ENCODE measurements around the gene TEKT5.
"Not testable (repeated sequence)": the region's sequence is repeated elsewhere in the genome, so short reads cannot be mapped to it uniquely, and the experiment has no call there.

TEKT5 gene

GRCh38 chr16:10622036-10622921, 72.5 kb downstream of the TEKT5 start:
- Histone ChIP-seq H3K79me2 (ENCODE audit: insufficient read depth, low read length) (no peaks in the 10 kb centered on the region), H3K9me3 (ENCODE audit: insufficient read depth, low read length) (no peaks in the 10 kb centered on the region), H3K27me3 (ENCODE audit: low read length) (no peaks in the 10 kb centered on the region), H3K36me3 (ENCODE audit: low read length) (no peaks in the 10 kb centered on the region), H3K27ac (ENCODE audit: low read depth, low read length) (no peak overlapping the region), H3K9me2 (replicated peaks; ENCODE audit: insufficient read depth, low read length) (no peaks in the 10 kb centered on the region), H3F3A (ENCODE audit: insufficient read depth) (no peaks in the 10 kb centered on the region), H3K9ac (ENCODE audit: low read length) (no peak overlapping the region), H3K4me3 (ENCODE audit: insufficient read depth, low read length, poor library complexity, severe bottlenecking) (no peak overlapping the region), H4K20me1 (ENCODE audit: low read depth, low read length) (no peaks in the 10 kb centered on the region), H3K4me2 (ENCODE audit: low read depth, low read length, poor library complexity, severe bottlenecking) (no peak overlapping the region), H2AFZ (ENCODE audit: low read depth, low read length, severe bottlenecking) (no peak overlapping the region)
- no peak for TF ChIP-seq EZH2phosphoT487 (conservative IDR thresholded peaks at IDR 0.05; ENCODE audit: low read length)
- no peak for TF ChIP-seq CTCF (IDR thresholded peaks at IDR 0.05; ENCODE audit: insufficient read depth, low read length, poor library complexity, severe bottlenecking)

- not testable (repeated sequence) for H3K4me2 ChIP-seq (ENCODE audit: low read depth, low read length, poor library complexity, severe bottlenecking); H3K9me3 ChIP-seq (ENCODE audit: insufficient read depth, low read length); H3K27me3 ChIP-seq (ENCODE audit: low read length); H3F3A ChIP-seq (ENCODE audit: insufficient read depth); H3K9ac ChIP-seq (ENCODE audit: low read length); H3K4me3 ChIP-seq (ENCODE audit: insufficient read depth, low read length, poor library complexity, severe bottlenecking); H3K9me2 ChIP-seq (replicated peaks; ENCODE audit: insufficient read depth, low read length); H3K36me3 ChIP-seq (ENCODE audit: low read length); H2AFZ ChIP-seq (ENCODE audit: low read depth, low read length, severe bottlenecking); H4K20me1 ChIP-seq (ENCODE audit: low read depth, low read length); H3K27ac ChIP-seq (ENCODE audit: low read depth, low read length); H3K79me2 ChIP-seq (ENCODE audit: insufficient read depth, low read length)
Measured at GRCh38 chr16:10621216-10621949, 73.3 kb downstream of the TEKT5 start.

GRCh38 chr16:10620120-10620519, 74.6 kb downstream of the TEKT5 start:
- no peaks in the 10 kb centered on the region for H3F3A ChIP-seq (ENCODE audit: insufficient read depth)
- no peak overlapping the region for H2AFZ ChIP-seq (ENCODE audit: low read depth, low read length, severe bottlenecking)
- H4K20me1 ChIP-seq (ENCODE audit: low read depth, low read length), result no peaks in the 10 kb centered on the region
- H3K9me2 ChIP-seq (replicated peaks; ENCODE audit: insufficient read depth, low read length), result no peaks in the 10 kb centered on the region
- TF ChIP-seq CTCF (IDR thresholded peaks at IDR 0.05; ENCODE audit: insufficient read depth, low read length, poor library complexity, severe bottlenecking) (no peak), EZH2phosphoT487 (conservative IDR thresholded peaks at IDR 0.05; ENCODE audit: low read length) (no peak)
- H3K79me2 ChIP-seq (ENCODE audit: insufficient read depth, low read length), result no peaks in the 10 kb centered on the region
- no peak overlapping the region for H3K9ac ChIP-seq (ENCODE audit: low read length)
- H3K36me3 ChIP-seq (ENCODE audit: low read length), result no peaks in the 10 kb centered on the region
- H3K27ac ChIP-seq (ENCODE audit: low read depth, low read length), result no peak overlapping the region
- no peaks in the 10 kb centered on the region for H3K27me3 ChIP-seq (ENCODE audit: low read length)
- H3K4me3 ChIP-seq (ENCODE audit: insufficient read depth, low read length, poor library complexity, severe bottlenecking), result no peak overlapping the region
- H3K9me3 ChIP-seq (ENCODE audit: insufficient read depth, low read length), result no peaks in the 10 kb centered on the region
- no peak overlapping the region for H3K4me2 ChIP-seq (ENCODE audit: low read depth, low read length, poor library complexity, severe bottlenecking)

Data from SU-DHL-6 (cell line).